Effector memory CD4-positive, alpha-beta T cell (primary cell): Measurements from ENCODE around the gene PDCD2L.

Source experiments
- DNase-seq, 3 donors: peaks; one replicate each; pipeline ENCODE4 v3.0.0-alpha.2; 2020
- H3K27ac ChIP-seq: 2 replicates; pipeline ENCODE4 v1.7.0; 2013; ENCODE audit warnings: mild to moderate bottlenecking, low read length, moderate library complexity; ENCODE audit not compliant: insufficient read depth, poor library complexity, severe bottlenecking
- H3K27me3 ChIP-seq: replicated peaks from 2 replicates; pipeline ENCODE4 v1.7.0; 2013; ENCODE audit warnings: mild to moderate bottlenecking, low read length; ENCODE audit not compliant: insufficient read depth, control insufficient read depth, poor library complexity, severe bottlenecking
- H3K36me3 ChIP-seq: 2 replicates; pipeline ENCODE4 v1.7.0; 2013; ENCODE audit warnings: mild to moderate bottlenecking, low read length, moderate library complexity; ENCODE audit not compliant: control insufficient read depth, insufficient read depth
- H3K4me1 ChIP-seq: 2 replicates; pipeline ENCODE4 v1.7.0; 2013; ENCODE audit warnings: low read length, mild to moderate bottlenecking; ENCODE audit not compliant: control insufficient read depth, insufficient read depth, poor library complexity, severe bottlenecking
- H3K4me3 ChIP-seq: 2 replicates; pipeline ENCODE4 v1.7.0; 2013; ENCODE audit warnings: low read length, low read depth, mild to moderate bottlenecking; ENCODE audit not compliant: insufficient read depth, poor library complexity, severe bottlenecking
- H3K9me3 ChIP-seq: 2 replicates; pipeline ENCODE4 v1.7.0; 2013; ENCODE audit warnings: mild to moderate bottlenecking, low read length, moderate library complexity; ENCODE audit not compliant: control insufficient read depth

Gene PDCD2L

DNA sequence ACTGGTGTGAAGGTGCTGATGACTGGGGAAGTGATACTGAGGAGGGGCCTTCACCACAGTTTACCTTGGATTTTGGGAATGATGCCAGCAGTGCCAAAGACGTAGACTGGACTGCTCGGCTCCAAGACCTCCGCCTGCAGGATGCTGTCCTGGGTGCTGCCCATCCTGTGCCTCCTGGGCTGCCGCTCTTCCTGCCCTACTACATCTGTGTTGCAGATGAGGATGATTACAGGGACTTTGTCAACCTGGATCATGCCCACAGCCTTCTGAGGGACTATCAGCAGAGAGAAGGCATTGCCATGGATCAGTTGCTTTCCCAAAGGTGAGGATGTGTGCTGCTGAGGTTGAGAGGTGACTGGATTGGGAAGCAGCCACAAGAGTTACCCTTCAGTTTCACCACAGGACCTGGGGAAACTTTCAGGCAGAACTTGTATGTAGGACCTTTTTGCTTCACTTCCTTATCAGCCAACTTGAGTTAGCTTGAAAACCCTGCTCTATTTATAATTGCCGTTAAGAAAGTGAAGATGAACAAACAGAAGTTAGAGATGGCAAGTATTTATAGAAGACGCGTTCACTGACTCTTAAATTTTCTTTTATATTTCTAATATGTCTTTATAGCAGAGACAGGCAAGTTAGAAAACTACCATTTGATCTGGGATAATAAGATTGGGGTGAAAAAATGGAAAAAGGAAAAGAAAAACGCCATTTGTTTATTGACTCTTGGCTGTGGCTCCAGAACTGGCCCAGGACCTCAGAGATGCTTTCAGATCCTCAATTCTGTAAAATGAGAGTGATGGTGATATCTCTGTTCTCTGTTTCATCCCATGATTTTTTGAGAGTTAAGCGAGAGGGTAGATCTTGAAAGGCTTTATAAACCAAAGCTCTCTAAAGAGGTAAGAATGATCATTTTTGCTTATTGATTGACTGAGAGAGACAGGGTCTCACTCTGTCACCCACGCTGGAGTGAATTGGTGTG, 5.3 kb downstream of the PDCD2L start:
- Histone ChIP-seq H3K27ac (no peak overlapping the region), H3K9me3 (no peaks in the 10 kb centered on the region), H3K4me3 (no peak overlapping the region), H3K27me3 (no peaks in the 10 kb centered on the region), H3K36me3 (peaks cover 15% of the 10 kb centered on the region), H3K4me1 (peaks cover 3% of the 10 kb centered on the region)
- no peak for DNase-seq

DNA sequence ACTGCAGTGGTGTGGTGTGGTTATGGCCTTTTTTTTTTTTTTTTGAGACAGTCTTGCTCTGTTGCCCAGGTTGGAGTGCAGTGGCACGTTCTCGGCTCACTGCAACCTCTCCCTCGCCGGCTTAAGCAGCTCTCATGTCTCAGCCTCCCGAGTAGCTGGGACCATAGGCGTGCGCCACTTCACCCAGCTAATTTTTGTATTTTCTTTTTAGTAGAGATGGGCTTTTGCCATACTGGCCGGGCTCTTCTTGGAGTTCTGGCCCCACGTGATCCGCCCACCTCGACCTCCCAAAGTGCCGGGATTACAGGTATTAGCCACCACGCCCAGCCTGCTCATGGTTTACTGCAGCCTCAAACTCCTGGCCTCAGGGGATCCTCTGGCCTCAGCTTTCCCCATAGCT, 7.0 kb downstream of the PDCD2L start:
- no peak overlapping the region for H3K27ac ChIP-seq
- H3K27me3 ChIP-seq = no peaks in the 10 kb centered on the region
- no peak overlapping the region for H3K4me3 ChIP-seq
- no peaks in the 10 kb centered on the region for H3K4me1 ChIP-seq
- no peaks in the 10 kb centered on the region for H3K9me3 ChIP-seq
- no peak for DNase-seq
- H3K36me3 ChIP-seq = peaks cover 20% of the 10 kb centered on the region

DNA sequence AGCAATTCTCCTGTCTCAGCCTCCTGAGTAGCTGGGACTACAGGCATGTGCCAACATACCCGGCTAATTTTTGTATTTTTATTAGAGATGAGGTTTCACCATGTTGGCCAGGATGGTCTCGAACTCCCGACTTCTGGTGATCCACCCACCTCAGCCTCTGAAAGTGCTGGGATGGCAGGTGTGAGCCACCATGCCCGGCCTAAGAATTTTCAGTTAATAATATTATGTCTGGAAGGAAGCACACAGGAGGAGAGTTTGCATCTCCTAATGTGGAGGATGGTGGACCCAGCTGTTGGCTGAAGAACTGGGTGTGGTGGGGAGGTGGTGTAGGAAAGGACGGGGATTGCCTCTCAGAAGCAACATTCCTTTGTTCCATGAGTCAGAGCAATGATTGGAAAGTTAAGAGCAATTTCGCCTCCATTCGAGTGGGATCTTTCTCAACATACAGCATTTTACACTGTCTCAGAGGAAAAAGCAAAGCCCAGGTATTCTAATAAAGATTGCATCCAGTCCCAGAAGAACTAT, 11.9 kb downstream of the PDCD2L start:
- Histone ChIP-seq H3K4me1 (no peaks in the 10 kb centered on the region), H3K27ac (no peak overlapping the region), H3K27me3 (no peaks in the 10 kb centered on the region), H3K4me3 (no peak overlapping the region), H3K36me3 (peaks cover 22% of the 10 kb centered on the region), H3K9me3 (no peaks in the 10 kb centered on the region)
- DNase-seq = no peak

DNA sequence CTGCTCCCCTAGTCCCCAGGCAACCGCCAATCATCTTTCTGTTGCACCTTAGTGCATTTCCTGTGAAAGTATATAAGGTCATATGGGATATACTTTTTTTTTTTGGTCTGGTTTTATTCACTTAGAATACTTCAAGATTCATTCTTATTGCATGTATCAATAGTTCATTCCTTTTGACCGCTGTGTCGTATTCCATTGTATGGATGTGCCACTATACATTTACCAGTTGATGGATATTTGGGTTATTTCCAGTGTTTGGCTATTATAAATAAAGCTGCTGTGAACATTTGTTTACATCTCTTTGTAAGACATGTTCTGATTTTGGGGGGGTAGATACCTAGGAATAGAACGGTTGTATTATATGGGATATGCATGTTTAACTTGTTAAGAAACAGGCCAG, 14.1 kb downstream of the PDCD2L start:
- no peak for DNase-seq
- Histone ChIP-seq H3K4me3 (no peak overlapping the region), H3K9me3 (no peaks in the 10 kb centered on the region), H3K27me3 (no peaks in the 10 kb centered on the region), H3K4me1 (no peaks in the 10 kb centered on the region), H3K36me3 (peaks cover 19% of the 10 kb centered on the region), H3K27ac (no peak overlapping the region)

DNA sequence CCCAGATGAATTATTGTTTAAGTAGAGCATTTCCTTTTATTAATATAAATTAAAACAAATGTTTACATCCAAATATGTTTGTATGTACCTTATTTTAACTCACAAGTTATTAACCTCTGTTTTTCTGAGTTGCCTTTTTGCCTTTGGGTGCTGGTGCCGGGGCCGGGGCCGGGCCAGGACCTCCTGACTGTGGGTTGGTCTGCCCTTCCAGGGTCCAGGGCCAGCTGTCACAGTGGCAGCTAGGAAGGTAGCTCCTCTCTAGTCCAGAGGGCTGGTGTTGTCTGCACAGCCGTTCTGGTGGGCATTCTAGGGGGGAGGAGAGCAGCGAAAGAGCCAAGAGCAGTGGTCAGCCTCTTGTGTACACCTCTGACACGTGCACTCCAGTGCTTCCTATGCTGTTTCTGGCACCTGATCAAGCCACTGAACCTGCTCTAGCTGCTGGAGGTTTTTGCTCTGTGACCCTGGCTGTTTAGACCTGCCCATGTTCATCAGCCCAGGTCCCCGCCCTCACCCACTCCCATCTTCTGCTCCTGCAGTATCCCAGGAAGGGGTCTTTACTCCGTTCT, 22.0 kb downstream of the PDCD2L start:
- peaks cover 13% of the 10 kb centered on the region for H3K4me1 ChIP-seq
- H3K36me3 ChIP-seq = peaks cover 4% of the 10 kb centered on the region
- no peak for DNase-seq
- no peak overlapping the region for H3K27ac ChIP-seq
- H3K27me3 ChIP-seq = no peaks in the 10 kb centered on the region
- H3K4me3 ChIP-seq = no peak overlapping the region
- H3K9me3 ChIP-seq = no peaks in the 10 kb centered on the region

DNA sequence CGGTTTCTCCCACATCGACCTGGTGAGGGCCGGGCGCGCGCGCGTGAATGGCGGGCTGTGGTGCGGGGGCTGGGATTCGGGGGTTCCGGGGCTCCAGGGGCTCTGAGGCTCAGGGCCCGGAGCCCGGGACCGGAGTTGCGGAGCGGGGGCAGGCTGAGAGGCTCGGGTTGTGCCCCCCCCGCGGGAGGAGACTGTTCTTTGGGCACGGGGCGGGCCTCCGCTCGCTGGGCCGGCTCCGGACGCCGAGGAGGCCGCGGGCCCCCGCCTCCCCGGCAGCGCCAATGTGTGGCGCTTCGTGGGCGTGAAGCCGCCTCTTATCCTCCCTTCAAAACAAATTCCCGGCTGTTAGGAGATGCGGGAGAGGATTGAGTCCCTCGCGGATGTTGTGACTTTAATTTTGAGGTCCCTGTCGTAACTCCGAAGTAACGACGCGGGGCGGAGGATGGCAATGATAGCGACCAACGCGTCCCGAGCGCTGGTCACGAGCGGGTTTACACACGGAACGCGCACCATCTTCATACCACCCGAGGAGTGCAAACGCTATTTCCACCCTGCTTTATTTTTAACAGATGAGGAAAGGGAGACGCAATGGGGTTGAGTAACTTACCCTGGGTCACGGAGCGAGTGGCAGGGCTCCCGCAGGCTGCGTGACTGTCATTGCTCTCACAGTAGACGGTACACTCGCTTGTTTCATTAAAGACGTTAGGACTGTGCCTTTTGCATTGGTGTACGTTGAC, 24.5 kb downstream of the PDCD2L start:
- H3K27me3 ChIP-seq = no peaks in the 10 kb centered on the region

DNA sequence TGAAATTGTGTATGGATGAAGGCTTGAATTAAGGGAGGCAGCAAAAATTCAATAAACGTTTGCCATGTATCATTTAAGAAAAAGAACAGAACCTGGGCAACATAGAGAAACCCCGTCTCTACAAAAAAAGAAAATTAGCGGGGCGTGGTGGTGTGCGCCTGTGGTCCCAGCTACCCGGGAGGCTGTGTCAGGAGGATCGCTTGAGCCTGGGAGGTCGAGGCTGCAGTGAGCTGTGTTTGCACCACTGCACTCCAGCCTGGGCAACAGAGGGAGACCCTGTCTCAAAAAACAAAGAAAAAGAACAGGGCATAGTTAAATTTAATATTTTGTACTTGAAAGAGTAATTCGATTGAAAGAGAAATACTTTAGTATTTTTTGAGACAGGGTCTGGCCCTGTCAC, 25.4 kb downstream of the PDCD2L start:
- H3K9me3 ChIP-seq = no peaks in the 10 kb centered on the region
- DNase-seq = no peak
- H3K27me3 ChIP-seq = no peaks in the 10 kb centered on the region
- peaks cover 16% of the 10 kb centered on the region for H3K36me3 ChIP-seq
- peaks cover 13% of the 10 kb centered on the region for H3K4me1 ChIP-seq
- no peak overlapping the region for H3K27ac ChIP-seq
- peak overlapping the region; percentile 98 for H3K4me3 ChIP-seq

More for the DNA sequence above, 24.5 kb downstream of the PDCD2L start:
- peaks cover 13% of the 10 kb centered on the region for H3K4me1 ChIP-seq
- peak overlapping the region; percentile 92 for H3K27ac ChIP-seq
- H3K9me3 ChIP-seq = no peaks in the 10 kb centered on the region
- H3K36me3 ChIP-seq = peaks cover 8% of the 10 kb centered on the region
- peak in 1 of 3 donors; percentile 1 for DNase-seq
- peak overlapping the region; percentile 98 for H3K4me3 ChIP-seq

DNA sequence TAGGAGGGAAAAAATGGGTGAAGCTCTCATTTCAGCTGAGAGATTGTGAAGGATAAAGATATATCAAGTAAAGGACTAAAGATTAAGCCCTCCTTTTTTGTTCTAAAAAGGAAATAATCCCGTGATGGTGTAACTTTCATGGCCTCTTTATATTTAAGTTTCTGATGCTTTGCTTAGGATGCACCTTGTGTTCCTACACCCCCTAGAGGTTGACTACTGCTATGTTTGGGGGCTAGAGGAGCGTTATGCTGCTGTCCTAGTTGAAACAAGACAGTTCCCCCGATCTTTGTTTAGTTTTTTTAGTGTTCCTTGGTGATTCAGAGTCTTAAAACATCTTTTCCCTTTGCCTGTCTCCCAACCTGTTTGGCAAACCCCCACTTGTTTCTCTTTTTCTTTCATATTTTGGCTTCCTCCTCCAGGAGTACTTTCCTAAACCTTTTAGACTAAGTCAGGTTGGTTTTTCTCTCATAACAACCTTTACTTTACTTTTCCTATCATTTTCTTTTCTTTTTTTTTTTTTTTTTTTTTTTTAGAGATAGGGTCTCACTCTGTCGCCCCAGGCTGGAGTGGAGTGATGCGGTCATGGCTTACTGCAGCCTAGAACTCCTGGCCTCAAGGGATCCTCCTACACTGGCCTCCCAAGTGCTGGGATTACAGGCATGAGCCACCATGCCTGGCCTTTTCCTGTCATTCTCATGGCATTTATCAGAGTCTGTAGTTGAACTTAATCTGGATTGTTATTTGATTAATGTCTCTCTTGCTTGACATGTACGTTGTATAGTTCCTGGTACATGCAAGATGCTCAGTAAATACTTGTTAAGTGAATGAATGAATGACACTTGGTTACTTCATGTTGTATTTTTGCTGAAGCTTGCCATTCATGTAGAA, 26.8 kb downstream of the PDCD2L start:
- peak in 2 of 3 donors; percentile 11 to 23 for DNase-seq
- Histone ChIP-seq H3K36me3 (peaks cover 29% of the 10 kb centered on the region), H3K9me3 (no peaks in the 10 kb centered on the region), H3K4me1 (peaks cover 13% of the 10 kb centered on the region), H3K27ac (no peak overlapping the region), H3K4me3 (no peak overlapping the region), H3K27me3 (no peaks in the 10 kb centered on the region)

DNA sequence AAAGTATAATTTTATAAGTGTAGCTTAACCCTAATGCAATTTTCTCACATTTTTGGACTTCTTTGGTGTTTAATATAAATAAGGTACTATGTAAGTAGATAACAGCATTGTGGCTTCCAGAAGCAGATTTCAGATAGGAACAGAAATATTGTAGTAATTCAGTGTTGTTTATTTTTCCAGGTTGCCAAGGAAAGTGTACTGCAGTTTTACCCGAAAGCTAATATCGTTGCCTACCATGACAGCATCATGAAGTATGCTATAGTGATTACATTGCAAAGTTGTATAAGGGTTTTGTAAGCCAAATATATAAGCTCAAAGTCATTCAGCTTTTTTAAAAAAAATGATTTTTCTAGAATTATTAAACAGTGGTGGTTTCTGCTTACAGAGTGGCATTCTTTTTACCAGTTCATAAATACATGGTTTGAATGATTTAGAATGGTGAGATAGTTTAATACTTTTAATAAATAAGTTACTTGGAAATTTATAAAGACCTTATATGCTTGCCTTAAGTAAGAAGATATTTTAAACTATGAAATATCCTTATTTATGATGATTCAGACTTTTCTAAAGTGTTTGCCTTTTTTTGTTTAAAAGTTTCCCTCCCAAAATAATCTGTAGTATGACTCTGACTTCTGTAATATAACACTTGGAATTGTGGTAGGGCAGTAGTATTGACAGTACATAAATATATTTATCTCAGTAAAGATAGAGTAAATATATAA, 27.6 kb downstream of the PDCD2L start:
- no peak overlapping the region for H3K4me3 ChIP-seq
- no peak for DNase-seq
- peaks cover 32% of the 10 kb centered on the region for H3K36me3 ChIP-seq
- H3K4me1 ChIP-seq = peaks cover 13% of the 10 kb centered on the region
- H3K9me3 ChIP-seq = no peaks in the 10 kb centered on the region
- no peak overlapping the region for H3K27ac ChIP-seq
- no peaks in the 10 kb centered on the region for H3K27me3 ChIP-seq
